NCI-H510A treated with DMSO at 0.1 percent for 48 hours (cell line): ENCODE measurements around the gene ABCB10.
A peak's percentile ranks its signal among the peaks of the same experiment; 100 is the strongest.
"Not testable (repeated sequence)": the region's sequence is repeated elsewhere in the genome, so short reads cannot be mapped to it uniquely, and the experiment has no call there.

ENCODE experiments used
- DNase-seq: peaks from one replicate; lab custom pipeline; 2025; lab: John Stamatoyannopoulos, UW

The ABCB10 gene

GRCh38 chr1:229572286-229572685, 13.8 kb upstream of the ABCB10 start:
- peak; percentile 73 for DNase-seq

GRCh38 chr1:229570891-229571516, 12.5 kb upstream of the ABCB10 start:
- DNase-seq, result peak; percentile 25

- no peak for DNase-seq
Measured at GRCh38 chr1:229570305-229570704, 11.8 kb upstream of the ABCB10 start.

- no peak for DNase-seq
Measured at GRCh38 chr1:229567109-229567868, 8.8 kb upstream of the ABCB10 start.

GRCh38 chr1:229563701-229564100, 5.2 kb upstream of the ABCB10 start:
- DNase-seq, result peak; percentile 46

GRCh38 chr1:229563241-229563640, 4.7 kb upstream of the ABCB10 start:
- DNase-seq, result peak; percentile 46

GRCh38 chr1:229562686-229563085, 4.2 kb upstream of the ABCB10 start:
- no peak for DNase-seq

GRCh38 chr1:229561141-229561540, 2.6 kb upstream of the ABCB10 start:
- DNase-seq, result no peak

- DNase-seq, result not testable (repeated sequence)
Measured at GRCh38 chr1:229560124-229560523, 1.6 kb upstream of the ABCB10 start.

GRCh38 chr1:229559336-229559801, 862 bp upstream of the ABCB10 start:
- not testable (repeated sequence) for DNase-seq

GRCh38 chr1:229557913-229558414, 543 bp downstream of the ABCB10 start:
- DNase-seq, result peak; percentile 26

GRCh38 chr1:229557200-229557850, 1.2 kb downstream of the ABCB10 start:
- DNase-seq, result no peak

GRCh38 chr1:229554886-229555621, 3.5 kb downstream of the ABCB10 start:
- DNase-seq, result no peak

GRCh38 chr1:229553621-229554130, 4.8 kb downstream of the ABCB10 start:
- DNase-seq, result no peak

- no peak for DNase-seq
Measured at GRCh38 chr1:229552732-229553131, 5.8 kb downstream of the ABCB10 start.

GRCh38 chr1:229550812-229551567, 7.5 kb downstream of the ABCB10 start:
- DNase-seq, result no peak

GRCh38 chr1:229547542-229547941, 11.0 kb downstream of the ABCB10 start:
- no peak for DNase-seq

GRCh38 chr1:229544587-229544986, 13.9 kb downstream of the ABCB10 start:
- DNase-seq, result no peak

- DNase-seq, result no peak
Measured at GRCh38 chr1:229539863-229540506, 18.5 kb downstream of the ABCB10 start.

GRCh38 chr1:229538945-229539344, 19.6 kb downstream of the ABCB10 start:
- DNase-seq, result no peak

GRCh38 chr1:229537894-229538293, 20.6 kb downstream of the ABCB10 start:
- no peak for DNase-seq
